GM20000 (cell line): Measurements from ENCODE around the gene KDM2A.

Experiments used
- DNase-seq: peaks from one replicate; pipeline ENCODE4 v3.0.0; 2012; ENCODE audit warnings: low spot score
- TF ChIP-seq, protein P1 (sequence below): IDR thresholded peaks from 2 replicates; pipeline ENCODE4 v1.5.1; 2012; ENCODE audit warnings: mild to moderate bottlenecking, control low read depth; ENCODE audit errors: extremely low read depth, missing control alignments

Gene KDM2A

DNA sequence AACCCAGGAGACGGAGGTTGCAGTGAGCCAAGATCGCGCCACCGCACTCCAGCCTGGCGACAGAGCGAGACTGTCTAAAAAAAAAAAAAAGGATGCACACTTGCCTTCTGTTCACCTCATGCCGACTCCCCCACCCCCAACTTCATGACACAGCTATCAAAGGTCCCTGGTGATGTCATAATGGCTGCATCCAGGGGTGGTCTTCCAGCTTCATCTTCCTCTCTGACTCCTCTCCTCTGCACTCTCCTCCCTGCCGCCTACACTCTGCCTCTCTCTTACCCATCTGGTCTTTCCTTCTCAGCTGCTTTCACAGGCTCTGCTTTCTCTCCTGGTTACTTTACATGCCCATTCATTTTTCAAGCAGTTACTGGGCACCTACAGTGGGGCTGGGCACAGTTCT, 16.4 kb upstream of the KDM2A start:
- TF ChIP-seq, protein P1, sequence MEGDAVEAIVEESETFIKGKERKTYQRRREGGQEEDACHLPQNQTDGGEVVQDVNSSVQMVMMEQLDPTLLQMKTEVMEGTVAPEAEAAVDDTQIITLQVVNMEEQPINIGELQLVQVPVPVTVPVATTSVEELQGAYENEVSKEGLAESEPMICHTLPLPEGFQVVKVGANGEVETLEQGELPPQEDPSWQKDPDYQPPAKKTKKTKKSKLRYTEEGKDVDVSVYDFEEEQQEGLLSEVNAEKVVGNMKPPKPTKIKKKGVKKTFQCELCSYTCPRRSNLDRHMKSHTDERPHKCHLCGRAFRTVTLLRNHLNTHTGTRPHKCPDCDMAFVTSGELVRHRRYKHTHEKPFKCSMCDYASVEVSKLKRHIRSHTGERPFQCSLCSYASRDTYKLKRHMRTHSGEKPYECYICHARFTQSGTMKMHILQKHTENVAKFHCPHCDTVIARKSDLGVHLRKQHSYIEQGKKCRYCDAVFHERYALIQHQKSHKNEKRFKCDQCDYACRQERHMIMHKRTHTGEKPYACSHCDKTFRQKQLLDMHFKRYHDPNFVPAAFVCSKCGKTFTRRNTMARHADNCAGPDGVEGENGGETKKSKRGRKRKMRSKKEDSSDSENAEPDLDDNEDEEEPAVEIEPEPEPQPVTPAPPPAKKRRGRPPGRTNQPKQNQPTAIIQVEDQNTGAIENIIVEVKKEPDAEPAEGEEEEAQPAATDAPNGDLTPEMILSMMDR = no peak
- no peak for DNase-seq

DNA sequence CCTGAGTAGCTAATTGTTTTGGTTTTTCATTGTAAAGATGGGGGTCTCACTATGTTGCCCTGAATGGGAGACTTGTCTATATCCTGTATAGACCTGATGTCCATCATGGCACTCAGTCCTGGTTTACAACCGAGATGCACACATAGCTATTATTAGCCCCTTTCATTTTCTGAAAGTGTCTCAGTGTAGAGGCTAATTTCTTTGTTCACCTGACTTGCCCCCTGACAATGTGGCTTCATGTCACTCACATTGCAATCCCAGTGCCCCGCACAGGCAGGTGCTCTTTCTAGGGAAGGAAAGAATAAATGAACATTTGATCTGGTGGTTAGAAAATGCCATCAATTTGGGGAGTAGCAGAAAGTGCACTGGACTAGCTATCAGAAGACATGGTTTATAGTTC, 13.1 kb upstream of the KDM2A start:
- no peak for DNase-seq
- TF ChIP-seq, protein P1 = no peak

DNA sequence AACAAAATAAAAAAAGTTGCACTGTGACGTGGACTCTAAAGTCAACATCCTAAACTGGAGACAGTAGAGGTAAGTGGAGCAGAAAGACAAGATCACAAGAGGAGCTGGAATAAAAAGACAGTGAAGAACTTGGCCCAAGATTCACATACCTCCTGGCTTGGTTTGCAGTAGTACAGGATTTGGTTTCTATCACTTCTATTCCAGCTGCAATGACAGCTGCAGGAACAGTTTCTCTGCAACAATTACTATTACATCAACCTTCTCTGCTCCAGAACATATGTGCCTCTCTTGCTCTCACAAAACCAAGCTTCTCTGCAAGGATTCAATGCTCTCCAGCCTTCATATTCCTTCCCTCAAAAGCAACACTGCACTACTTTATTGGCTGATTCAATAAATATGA, 7.8 kb upstream of the KDM2A start:
- no peak for DNase-seq
- TF ChIP-seq, protein P1 = no peak

DNA sequence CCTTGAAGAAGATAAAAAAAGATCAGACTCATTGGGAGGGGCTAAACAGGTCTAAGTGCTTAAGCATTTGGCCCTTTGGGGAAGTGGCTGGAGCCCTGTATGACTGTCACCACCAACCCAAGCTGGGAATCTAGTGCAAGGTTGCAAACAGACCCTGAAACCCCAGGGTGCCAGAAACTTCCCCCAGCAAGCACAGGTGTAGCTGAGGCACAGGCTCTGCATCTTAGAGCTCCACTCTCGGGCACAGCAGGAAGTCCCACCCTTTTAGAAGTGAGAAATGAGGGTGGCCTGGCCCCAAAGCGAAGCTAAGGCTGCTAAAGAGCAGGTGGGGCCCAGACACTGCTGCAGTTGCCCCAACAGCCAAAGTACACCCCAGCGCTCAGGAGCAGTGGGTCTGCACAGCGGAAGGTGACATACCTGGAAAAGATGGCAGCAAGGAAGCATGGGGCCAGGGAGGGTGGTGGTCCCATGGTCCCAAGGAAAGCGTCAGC, 5.8 kb upstream of the KDM2A start:
- DNase-seq = peak; percentile 68
- TF ChIP-seq, protein P1 = no peak

DNA sequence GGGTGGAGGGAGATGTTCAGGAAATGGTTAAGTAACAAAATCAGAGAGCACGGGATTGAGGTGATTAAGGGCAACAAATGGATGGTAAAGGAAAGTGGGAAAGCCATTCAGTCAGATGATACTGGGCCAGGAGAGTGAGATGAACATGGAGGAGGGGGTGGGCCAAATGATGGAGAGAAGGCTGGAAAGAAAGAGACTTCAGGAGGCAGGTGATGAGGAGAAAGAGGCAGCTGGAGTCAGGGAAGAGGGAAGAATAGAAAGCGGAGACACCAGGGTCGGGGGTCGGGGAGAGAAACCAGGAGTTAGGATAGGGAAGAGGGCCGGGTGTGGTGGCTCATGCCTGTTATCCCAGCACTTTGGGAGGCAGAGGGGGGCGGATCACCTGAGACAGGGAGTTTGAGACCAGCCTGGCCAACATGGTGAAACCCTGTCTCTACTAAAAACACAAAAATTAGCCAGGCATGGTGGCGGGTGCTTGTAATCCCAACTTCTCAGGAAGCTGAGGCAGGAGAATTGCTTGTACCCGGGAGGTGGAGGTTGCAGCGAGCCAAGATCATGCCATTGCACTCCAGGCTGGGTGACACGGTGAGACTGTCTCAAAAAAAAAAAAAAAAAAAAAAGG, 4.7 kb upstream of the KDM2A start:
- TF ChIP-seq, protein P1 = no peak
- DNase-seq = no peak

DNA sequence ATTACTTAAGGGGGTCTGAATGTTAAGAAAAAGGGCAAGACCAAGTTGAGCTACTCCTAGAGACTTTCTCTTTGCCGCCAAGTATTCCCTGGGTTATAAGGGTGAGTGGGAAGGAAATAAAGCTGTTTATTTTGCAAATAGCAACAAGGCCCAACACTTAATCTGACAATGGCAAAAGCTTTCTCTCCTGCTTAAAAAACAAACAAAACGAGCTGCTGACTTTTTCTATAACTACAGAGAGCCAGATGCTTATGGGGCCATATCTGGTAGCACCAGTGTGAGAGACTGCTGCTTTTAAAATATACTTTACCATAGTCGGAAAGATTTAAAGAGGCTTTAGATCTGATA, 2.3 kb upstream of the KDM2A start:
- TF ChIP-seq, protein P1 = no peak

DNA sequence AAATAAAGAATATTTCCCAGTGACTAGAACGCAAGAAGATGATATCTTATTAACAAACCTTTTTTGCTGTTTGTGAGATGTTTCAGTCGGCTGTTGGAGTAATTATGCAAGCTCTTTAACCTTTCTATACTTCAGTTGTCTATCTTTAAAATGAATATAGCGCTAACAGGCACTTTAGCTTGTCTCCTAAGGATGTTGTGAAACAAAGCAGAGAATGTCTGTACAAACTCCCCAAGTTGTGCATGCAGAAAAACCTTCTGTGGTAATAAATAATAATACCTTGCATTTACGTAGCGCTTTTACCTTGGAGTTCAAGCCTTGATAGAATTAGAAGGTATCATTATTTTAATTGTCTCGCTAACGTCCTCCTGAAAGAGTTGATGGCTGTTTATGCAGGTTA, 1.9 kb upstream of the KDM2A start:
- DNase-seq = no peak
- TF ChIP-seq, protein P1 = no peak

More for the DNA sequence above, 2.3 kb upstream of the KDM2A start:
- no peak for DNase-seq
